ENCODE data around the gene GRPR. TPM values are rescaled to one million over a fixed set of nuclear protein-coding genes. Genes with fewer than 3 reads are reported as not detected.

Gene GRPR
- total RNA-seq, 1 donor from 2014 or later = 3.0 TPM

DNA sequence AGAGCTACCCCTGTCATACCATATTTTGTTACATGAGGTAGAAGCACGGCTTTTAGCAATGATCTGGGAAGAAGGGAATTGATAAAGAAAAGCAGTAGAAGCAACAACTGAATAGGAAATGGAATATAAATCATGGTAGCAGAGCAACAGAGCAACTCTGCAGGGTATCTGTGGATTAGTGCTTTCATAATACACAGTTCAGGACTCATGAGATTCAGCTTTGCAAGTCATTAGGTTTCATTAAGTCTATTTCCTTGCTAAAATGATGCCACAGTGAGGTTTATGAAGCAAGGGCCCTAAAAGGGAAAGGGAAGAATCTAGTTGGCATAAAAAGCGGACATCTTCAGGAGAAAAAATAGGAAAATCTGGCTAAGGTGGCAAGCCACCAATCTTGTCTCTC lies 45.6 kb upstream of the GRPR start:
- Mint-ChIP-seq H3K36me3 (ENCODE audit: low read depth, unreplicated experiment) (no peaks in the 10 kb centered on the region), H3K27ac (ENCODE audit: unreplicated experiment) (no peak overlapping the region), H3K4me1 (ENCODE audit: low read depth, unreplicated experiment) (no peaks in the 10 kb centered on the region), H3K4me3 (ENCODE audit: unreplicated experiment) (no peak overlapping the region), H3K27me3 (ENCODE audit: low read depth, unreplicated experiment) (no peaks in the 10 kb centered on the region), H3K9me3 (ENCODE audit: unreplicated experiment) (no peaks in the 10 kb centered on the region)
- no peak overlapping the region for H3K9ac ChIP-seq (ENCODE audit: low read length)
- DNase-seq (ENCODE audit: low read depth) (no peak), FAIRE-seq (no peak)
- H4K20me1 ChIP-seq (ENCODE audit: insufficient read depth, low read length) = no peaks in the 10 kb centered on the region
- no peak overlapping the region for H3K4me2 ChIP-seq (ENCODE audit: low read length)
- H2AFZ ChIP-seq (ENCODE audit: low read depth, low read length) = no peak overlapping the region
- TF ChIP-seq, protein P1, sequence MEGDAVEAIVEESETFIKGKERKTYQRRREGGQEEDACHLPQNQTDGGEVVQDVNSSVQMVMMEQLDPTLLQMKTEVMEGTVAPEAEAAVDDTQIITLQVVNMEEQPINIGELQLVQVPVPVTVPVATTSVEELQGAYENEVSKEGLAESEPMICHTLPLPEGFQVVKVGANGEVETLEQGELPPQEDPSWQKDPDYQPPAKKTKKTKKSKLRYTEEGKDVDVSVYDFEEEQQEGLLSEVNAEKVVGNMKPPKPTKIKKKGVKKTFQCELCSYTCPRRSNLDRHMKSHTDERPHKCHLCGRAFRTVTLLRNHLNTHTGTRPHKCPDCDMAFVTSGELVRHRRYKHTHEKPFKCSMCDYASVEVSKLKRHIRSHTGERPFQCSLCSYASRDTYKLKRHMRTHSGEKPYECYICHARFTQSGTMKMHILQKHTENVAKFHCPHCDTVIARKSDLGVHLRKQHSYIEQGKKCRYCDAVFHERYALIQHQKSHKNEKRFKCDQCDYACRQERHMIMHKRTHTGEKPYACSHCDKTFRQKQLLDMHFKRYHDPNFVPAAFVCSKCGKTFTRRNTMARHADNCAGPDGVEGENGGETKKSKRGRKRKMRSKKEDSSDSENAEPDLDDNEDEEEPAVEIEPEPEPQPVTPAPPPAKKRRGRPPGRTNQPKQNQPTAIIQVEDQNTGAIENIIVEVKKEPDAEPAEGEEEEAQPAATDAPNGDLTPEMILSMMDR (IDR thresholded peaks at IDR 0.05; ENCODE audit: insufficient read depth, low read depth, low read length) = no peak
- TF ChIP-seq EZH2 (IDR thresholded peaks at IDR 0.05; ENCODE audit: insufficient read depth, low read length) = no peak
- H3K27ac ChIP-seq (ENCODE audit: low read depth, low read length) = no peak overlapping the region
- no peaks in the 10 kb centered on the region for H3K4me1 ChIP-seq (ENCODE audit: insufficient read depth, low read length)
- no peaks in the 10 kb centered on the region for H3K9me3 ChIP-seq (ENCODE audit: insufficient read depth, low read depth, low read length)
- H3K27me3 ChIP-seq (ENCODE audit: insufficient read depth, low read length) = no peaks in the 10 kb centered on the region
- no peaks in the 10 kb centered on the region for H3K36me3 ChIP-seq (ENCODE audit: insufficient read depth, low read length)
- no peaks in the 10 kb centered on the region for H3K79me2 ChIP-seq (ENCODE audit: insufficient read depth, low read length)
- H3K4me3 ChIP-seq (ENCODE audit: insufficient read depth, low read depth, low read length) = no peak overlapping the region

GRCh38 chrX:16081357-16081756 lies 42.0 kb upstream of the GRPR start:
- Histone ChIP-seq H3K79me2 (ENCODE audit: insufficient read depth, low read length) (no peaks in the 10 kb centered on the region), H3K4me3 (ENCODE audit: insufficient read depth, low read depth, low read length) (no peak overlapping the region), H3K27me3 (ENCODE audit: insufficient read depth, low read length) (no peaks in the 10 kb centered on the region), H4K20me1 (ENCODE audit: insufficient read depth, low read length) (no peaks in the 10 kb centered on the region), H3K9me3 (ENCODE audit: insufficient read depth, low read depth, low read length) (no peaks in the 10 kb centered on the region), H3K4me2 (ENCODE audit: low read length) (no peak overlapping the region), H3K27ac (ENCODE audit: low read depth, low read length) (no peak overlapping the region), H3K9ac (ENCODE audit: low read length) (no peak overlapping the region), H3K4me1 (ENCODE audit: insufficient read depth, low read length) (no peaks in the 10 kb centered on the region), H2AFZ (ENCODE audit: low read depth, low read length) (no peak overlapping the region), H3K36me3 (ENCODE audit: insufficient read depth, low read length) (no peaks in the 10 kb centered on the region)
- FAIRE-seq (no peak), DNase-seq (ENCODE audit: low read depth) (no peak)
- no peak for TF ChIP-seq EZH2 (IDR thresholded peaks at IDR 0.05; ENCODE audit: insufficient read depth, low read length)
- TF ChIP-seq, protein P1 (IDR thresholded peaks at IDR 0.05; ENCODE audit: insufficient read depth, low read depth, low read length) = no peak
- no peak overlapping the region for H3K27ac Mint-ChIP-seq (ENCODE audit: unreplicated experiment)
- H3K36me3 Mint-ChIP-seq (ENCODE audit: low read depth, unreplicated experiment) = no peaks in the 10 kb centered on the region
- H3K27me3 Mint-ChIP-seq (ENCODE audit: low read depth, unreplicated experiment) = no peaks in the 10 kb centered on the region
- no peak overlapping the region for H3K4me3 Mint-ChIP-seq (ENCODE audit: unreplicated experiment)
- H3K4me1 Mint-ChIP-seq (ENCODE audit: low read depth, unreplicated experiment) = no peaks in the 10 kb centered on the region
- H3K9me3 Mint-ChIP-seq (ENCODE audit: unreplicated experiment) = no peaks in the 10 kb centered on the region

DNA sequence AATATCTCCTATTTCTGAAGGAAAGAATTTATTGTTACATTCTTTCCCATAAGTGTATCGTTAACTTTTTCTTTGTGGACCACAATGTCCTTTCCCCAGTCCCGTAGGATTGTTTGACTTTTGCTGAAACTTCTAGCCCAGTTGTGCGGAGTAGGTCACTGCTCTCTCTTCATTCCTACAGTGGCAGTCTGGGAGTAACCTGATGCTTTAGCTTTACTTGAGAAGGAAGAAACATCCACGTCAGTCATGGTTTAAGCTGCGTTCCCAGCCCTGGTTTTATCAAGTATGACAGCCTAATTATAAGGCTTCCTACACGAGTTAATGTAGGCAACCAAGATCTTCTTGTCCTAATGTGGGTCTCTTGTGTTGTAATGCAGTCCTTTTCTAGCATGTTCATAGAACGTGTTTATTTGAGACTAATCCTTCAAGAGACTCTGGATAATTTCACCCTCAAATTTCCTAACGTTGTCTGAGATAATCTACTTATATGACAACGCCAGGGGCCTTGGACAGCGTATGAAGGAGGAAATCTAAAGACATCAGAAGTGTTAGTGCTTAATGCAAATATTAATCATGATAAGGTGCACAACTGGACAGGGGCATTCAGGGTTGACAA lies 40.8 kb upstream of the GRPR start:
- no peak for DNase-seq (ENCODE audit: low read depth)

More for the DNA sequence above, 40.8 kb upstream of the GRPR start:
- H3K79me2 ChIP-seq (ENCODE audit: insufficient read depth, low read length) = no peaks in the 10 kb centered on the region
- peak; percentile 95 for FAIRE-seq
- H3K4me1 Mint-ChIP-seq (ENCODE audit: low read depth, unreplicated experiment) = no peaks in the 10 kb centered on the region
- H3K36me3 ChIP-seq (ENCODE audit: insufficient read depth, low read length) = no peaks in the 10 kb centered on the region
- H4K20me1 ChIP-seq (ENCODE audit: insufficient read depth, low read length) = no peaks in the 10 kb centered on the region
- H3K4me1 ChIP-seq (ENCODE audit: insufficient read depth, low read length) = no peaks in the 10 kb centered on the region
- no peak overlapping the region for H3K4me3 ChIP-seq (ENCODE audit: insufficient read depth, low read depth, low read length)
- H3K27me3 Mint-ChIP-seq (ENCODE audit: low read depth, unreplicated experiment) = no peaks in the 10 kb centered on the region
- no peak overlapping the region for H3K9ac ChIP-seq (ENCODE audit: low read length)
- TF ChIP-seq EZH2 (IDR thresholded peaks at IDR 0.05; ENCODE audit: insufficient read depth, low read length) = no peak
- TF ChIP-seq, protein P1 (IDR thresholded peaks at IDR 0.05; ENCODE audit: insufficient read depth, low read depth, low read length) = no peak
- no peak overlapping the region for H3K27ac ChIP-seq (ENCODE audit: low read depth, low read length)
- H3K4me3 Mint-ChIP-seq (ENCODE audit: unreplicated experiment) = no peak overlapping the region
- no peaks in the 10 kb centered on the region for H3K9me3 ChIP-seq (ENCODE audit: insufficient read depth, low read depth, low read length)
- no peak overlapping the region for H2AFZ ChIP-seq (ENCODE audit: low read depth, low read length)
- no peaks in the 10 kb centered on the region for H3K27me3 ChIP-seq (ENCODE audit: insufficient read depth, low read length)
- H3K27ac Mint-ChIP-seq (ENCODE audit: unreplicated experiment) = no peak overlapping the region
- no peak overlapping the region for H3K4me2 ChIP-seq (ENCODE audit: low read length)
- no peaks in the 10 kb centered on the region for H3K36me3 Mint-ChIP-seq (ENCODE audit: low read depth, unreplicated experiment)
- no peaks in the 10 kb centered on the region for H3K9me3 Mint-ChIP-seq (ENCODE audit: unreplicated experiment)
